Skin epidermis (tissue), 12 donors: ENCODE data around the gene PRKACG.

Experiments used
- H3K27ac ChIP-seq, 21 experiments: fragments of 200-600 bp; sonication (generic) in 11 of 21; one replicate each; pipeline ENCODE4 v1.5.0; 2020; ENCODE audit warnings: mild to moderate bottlenecking in 3 of 21, inconsistent platforms in 2 of 21, moderate library complexity in 2 of 21
- H3K4me3 ChIP-seq, 7 experiments: fragments of 200-600 bp; sonication (generic) in 2 of 7; one replicate each; pipeline ENCODE4 v1.5.0; 2020; ENCODE audit warnings: inconsistent platforms in 2 of 7, mild to moderate bottlenecking in 2 of 7, moderate library complexity in 1 of 7

The PRKACG gene

GRCh38 chr9:69028754-69029153, 14.8 kb upstream of the PRKACG start:
- H3K27ac ChIP-seq: no peak overlapping the region

DNA sequence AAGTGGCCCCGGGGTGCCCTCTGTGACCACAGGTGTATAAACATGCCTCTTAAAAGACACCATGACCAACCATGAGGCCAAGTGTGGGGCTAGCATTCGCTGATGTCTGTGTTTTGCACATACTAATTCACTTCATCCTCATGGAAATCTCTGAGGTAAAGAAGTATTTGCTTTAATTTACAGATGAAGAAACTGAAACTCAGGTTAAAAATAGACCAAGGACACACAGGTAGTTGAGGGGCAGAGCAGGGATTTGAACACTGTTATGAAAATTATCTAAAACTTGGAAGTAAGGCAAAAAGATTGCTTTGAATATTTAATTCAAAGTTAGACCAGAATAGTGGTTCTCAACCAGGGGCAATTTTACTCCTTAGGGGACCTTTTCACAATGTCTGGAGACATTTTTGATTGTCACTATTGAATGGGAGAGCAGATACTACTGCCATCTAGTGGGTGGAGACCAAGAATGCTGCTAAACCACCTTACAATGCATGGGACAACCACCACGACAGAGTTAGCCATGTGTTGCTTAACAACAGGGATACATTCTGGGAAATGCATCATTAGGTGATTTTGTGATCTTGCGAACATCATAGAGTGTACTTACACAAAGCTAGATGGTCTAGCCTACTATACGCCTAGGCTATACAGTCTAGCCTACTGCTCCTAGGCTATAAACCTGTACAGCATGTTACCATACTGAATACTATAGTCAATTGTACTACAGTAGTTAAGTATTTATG, 13.6 kb upstream of the PRKACG start:
- no peak overlapping the region for H3K27ac ChIP-seq
- no peak overlapping the region for H3K4me3 ChIP-seq

More at GRCh38 chr9:69028754-69029153, 14.8 kb upstream of the PRKACG start:
- H3K4me3 ChIP-seq: no peak overlapping the region

- H3K27ac ChIP-seq: no peak overlapping the region
These were observed 9.7 kb upstream of the PRKACG start for GRCh38 chr9:69023650-69024049.

GRCh38 chr9:69020301-69021145, 6.6 kb upstream of the PRKACG start:
- no peak overlapping the region for H3K27ac ChIP-seq
- no peak overlapping the region for H3K4me3 ChIP-seq

More at GRCh38 chr9:69023650-69024049, 9.7 kb upstream of the PRKACG start:
- H3K4me3 ChIP-seq: no peak overlapping the region

GRCh38 chr9:69019808-69020207, 5.9 kb upstream of the PRKACG start:
- H3K27ac ChIP-seq: no peak overlapping the region
- H3K4me3 ChIP-seq: no peak overlapping the region

GRCh38 chr9:69018737-69019136, 4.8 kb upstream of the PRKACG start:
- Histone ChIP-seq H3K4me3 (no peak overlapping the region), H3K27ac (no peak overlapping the region)

GRCh38 chr9:69016191-69017096, 2.5 kb upstream of the PRKACG start:
- Histone ChIP-seq H3K27ac (no peak overlapping the region), H3K4me3 (no peak overlapping the region)

DNA sequence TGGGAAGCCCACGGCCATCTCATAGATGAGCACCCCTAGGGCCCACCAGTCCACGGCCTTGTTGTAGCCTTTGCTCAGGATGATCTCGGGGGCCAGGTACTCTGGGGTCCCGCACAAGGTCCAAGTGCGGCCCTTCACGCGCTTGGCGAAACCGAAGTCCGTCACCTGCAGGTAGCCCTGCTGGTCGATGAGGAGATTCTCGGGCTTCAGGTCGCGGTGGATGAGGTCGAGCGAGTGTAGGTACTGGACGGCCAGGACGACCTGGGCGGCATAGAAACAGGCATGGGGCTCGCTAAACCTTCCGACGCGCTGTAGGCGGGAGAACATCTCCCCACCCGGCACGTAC, 558 bp downstream of the PRKACG start:
- Histone ChIP-seq H3K4me3 (no peak overlapping the region), H3K27ac (no peak overlapping the region)

DNA sequence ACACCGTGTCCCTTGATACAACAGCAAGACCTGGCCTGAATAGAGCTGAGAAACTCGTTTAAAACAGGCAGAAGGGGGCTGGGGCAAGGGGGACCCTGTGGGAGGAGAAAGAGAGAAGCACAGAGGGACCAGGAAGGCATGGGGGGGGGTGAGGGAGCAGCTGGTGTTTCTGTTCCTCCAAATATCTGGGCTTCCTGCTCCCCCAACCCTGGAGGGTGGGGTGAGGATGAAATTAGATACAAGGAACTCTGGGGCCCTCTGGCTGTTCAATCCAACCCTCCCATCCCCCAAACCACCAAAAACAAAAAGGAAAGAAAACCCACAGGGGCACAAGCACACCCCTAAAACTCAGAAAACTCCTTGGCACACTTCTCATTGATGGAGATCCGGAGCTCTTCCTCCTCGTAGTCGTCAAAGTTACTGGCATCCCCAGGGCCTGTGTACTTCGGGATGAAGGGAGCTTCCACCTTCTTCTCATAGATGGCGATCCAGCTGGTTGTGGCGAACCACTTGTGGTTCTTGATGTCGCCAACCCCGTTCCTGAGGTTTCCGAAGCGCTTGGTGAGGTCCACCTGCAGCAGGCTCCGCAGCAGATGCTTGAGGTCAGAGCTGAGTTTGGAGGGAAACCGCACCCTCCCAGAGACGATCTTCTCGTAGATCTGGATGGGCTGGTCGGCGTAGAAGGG, 1.1 kb downstream of the PRKACG start:
- no peak overlapping the region for H3K4me3 ChIP-seq
- no peak overlapping the region for H3K27ac ChIP-seq

DNA sequence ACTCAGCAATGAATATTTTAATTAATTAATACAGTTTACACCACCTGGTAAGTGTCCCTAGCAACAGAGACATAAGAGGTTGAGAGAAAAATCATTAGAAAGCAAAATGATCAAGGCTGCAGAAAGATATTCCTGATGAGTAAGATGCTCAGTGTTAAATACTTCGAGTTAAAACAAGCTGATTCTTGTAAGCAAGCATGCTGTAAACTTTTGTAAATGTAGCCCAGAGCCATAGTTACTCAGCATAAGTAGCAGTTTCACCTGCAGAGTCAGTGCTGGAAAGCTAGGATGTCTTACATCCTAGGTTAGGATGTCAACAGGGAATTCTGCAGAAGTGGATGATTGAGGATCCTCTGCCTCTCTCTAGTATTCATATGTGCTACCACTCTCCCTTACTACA, 4.2 kb downstream of the PRKACG start:
- H3K4me3 ChIP-seq: no peak overlapping the region

GRCh38 chr9:69004836-69005235, 9.1 kb downstream of the PRKACG start:
- Histone ChIP-seq H3K4me3 (no peak overlapping the region), H3K27ac (no peak overlapping the region)

More for the DNA sequence above, 4.2 kb downstream of the PRKACG start:
- no peak overlapping the region for H3K27ac ChIP-seq

- Histone ChIP-seq H3K4me3 (no peak overlapping the region), H3K27ac (no peak overlapping the region)
These were observed 10.9 kb downstream of the PRKACG start for GRCh38 chr9:69003051-69003450.

- H3K4me3 ChIP-seq: no peak overlapping the region
These were observed 12.0 kb downstream of the PRKACG start for GRCh38 chr9:69001921-69002320.

GRCh38 chr9:68999393-69000105, 14.4 kb downstream of the PRKACG start:
- no peak overlapping the region for H3K4me3 ChIP-seq
- H3K27ac ChIP-seq: no peak overlapping the region

More at GRCh38 chr9:69001921-69002320, 12.0 kb downstream of the PRKACG start:
- no peak overlapping the region for H3K27ac ChIP-seq

DNA sequence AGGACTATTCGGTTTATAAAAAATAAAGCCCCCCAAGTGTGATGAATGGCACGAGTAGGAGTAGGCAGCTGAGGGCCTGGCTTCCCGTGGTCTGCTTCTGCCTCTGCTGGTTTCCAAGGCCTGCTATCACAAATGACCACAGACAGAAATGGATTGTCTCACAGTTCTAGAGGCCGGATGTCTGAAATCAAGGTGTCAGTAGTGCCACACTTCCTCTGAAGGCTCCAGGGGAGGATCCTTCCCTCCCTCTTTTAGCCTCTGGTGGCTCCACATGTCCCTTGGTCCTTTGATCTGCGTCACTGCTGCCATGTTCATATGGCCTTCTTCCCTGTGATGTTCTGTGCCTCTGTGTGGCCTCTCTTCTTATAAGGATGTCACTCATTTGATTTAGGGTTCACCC, 15.1 kb downstream of the PRKACG start:
- Histone ChIP-seq H3K27ac (peak overlapping the region in 2 of 21 experiments; percentile 0 to 10), H3K4me3 (no peak overlapping the region)

DNA sequence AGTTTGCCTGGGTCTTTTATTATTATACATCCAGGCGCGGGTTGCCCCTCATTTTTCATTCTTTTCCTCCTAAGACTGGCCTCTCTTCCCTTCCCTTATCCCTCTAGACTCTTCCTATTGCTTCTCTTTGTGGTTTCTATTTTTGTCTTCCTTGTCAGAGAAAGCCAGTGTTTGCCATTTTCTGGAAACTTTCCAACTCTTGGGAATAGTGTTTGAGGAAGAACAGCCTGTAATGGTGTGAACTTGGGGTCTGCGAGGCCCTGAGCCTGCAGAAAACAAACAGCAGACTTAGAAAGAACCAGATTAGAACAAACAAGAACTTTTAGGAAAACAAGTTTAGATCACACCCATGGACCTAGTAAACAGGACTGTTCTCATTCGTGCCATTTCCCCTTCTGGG, 15.5 kb downstream of the PRKACG start:
- Histone ChIP-seq H3K4me3 (no peak overlapping the region), H3K27ac (peak overlapping the region in 2 of 21 experiments; percentile 0 to 10)

- peak overlapping the region in 1 of 21 experiments; percentile 32 for H3K27ac ChIP-seq
- no peak overlapping the region for H3K4me3 ChIP-seq
These were observed 16.2 kb downstream of the PRKACG start for GRCh38 chr9:68997666-68998065.

DNA sequence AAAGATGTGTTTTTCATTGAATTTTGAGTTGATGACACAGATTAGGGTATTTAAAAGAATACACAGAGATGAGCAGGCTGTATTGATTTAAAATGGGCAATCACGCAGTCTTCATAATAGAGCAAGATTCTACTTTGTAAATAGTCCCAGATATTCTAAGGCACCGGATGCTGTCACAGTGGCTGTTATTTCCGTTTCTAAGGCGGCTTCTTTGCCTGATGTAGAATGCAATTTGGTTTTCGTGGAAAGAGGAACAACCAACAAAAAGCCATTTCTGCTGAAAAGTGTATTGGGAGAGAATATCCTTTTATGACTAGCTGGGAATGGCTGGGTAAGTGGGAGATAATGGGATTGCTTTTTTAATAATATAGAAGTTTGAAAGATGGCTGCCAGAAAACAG, 17.5 kb downstream of the PRKACG start:
- Histone ChIP-seq H3K27ac (peak overlapping the region in 2 of 21 experiments; percentile 32 to 47), H3K4me3 (no peak overlapping the region)

- no peak overlapping the region for H3K4me3 ChIP-seq
- peak overlapping the region in 2 of 21 experiments; percentile 32 to 47 for H3K27ac ChIP-seq
These were observed 18.1 kb downstream of the PRKACG start for GRCh38 chr9:68995776-68996175.
